ENCODE data around the gene MRTFB. TPM values are rescaled to one million over a fixed set of nuclear protein-coding genes. Genes with fewer than 3 reads are reported as not detected.
A peak's percentile ranks its signal among the peaks of the same experiment; 100 is the strongest.

Gene MRTFB
- polyA plus RNA-seq, 4 donors: 28.9 to 41.3 (median 35.7) TPM

DNA sequence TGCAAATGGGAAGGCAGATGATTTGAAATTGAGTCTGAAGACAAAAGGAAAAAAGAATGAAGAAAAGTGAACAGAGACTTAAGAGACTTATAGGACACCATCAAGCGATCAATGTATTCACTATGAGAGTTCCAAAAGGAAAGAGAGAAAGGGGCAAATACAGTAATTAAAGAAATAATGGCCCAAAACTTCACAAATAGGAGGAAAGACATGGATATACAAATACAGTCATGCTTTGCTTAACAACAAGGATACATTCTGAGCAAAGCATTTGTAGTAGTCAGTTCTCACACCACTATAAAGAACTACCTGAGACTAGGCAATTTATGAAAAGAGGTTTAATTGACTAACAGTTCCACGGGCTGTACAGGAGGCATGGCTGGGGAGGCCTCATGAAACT lies 152.5 kb downstream of the MRTFB start:
- DNase-seq (ENCODE audit: low read depth in 4 of 4, low spot score in 2 of 4): no peak

DNA sequence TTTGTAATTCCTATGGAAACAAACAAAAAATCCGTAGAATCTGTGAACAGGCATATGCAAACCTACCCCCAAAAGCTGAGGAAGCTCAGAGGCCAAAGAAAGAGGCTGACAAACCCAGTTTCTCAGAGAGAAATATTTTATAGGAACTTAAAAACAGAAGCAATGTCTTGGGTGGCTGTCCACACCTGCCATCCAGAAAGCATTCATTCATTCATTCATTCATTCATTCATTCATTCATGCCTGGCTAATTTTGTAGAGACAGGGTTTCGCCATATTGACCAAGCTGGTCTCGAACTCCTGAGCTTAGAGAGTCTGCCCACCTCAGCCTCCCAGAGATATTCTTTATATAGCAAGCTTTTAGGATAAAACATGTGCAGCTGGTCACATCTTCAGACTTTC lies 154.3 kb downstream of the MRTFB start:
- no peak for DNase-seq (ENCODE audit: low read depth in 4 of 4, low spot score in 2 of 4)

DNA sequence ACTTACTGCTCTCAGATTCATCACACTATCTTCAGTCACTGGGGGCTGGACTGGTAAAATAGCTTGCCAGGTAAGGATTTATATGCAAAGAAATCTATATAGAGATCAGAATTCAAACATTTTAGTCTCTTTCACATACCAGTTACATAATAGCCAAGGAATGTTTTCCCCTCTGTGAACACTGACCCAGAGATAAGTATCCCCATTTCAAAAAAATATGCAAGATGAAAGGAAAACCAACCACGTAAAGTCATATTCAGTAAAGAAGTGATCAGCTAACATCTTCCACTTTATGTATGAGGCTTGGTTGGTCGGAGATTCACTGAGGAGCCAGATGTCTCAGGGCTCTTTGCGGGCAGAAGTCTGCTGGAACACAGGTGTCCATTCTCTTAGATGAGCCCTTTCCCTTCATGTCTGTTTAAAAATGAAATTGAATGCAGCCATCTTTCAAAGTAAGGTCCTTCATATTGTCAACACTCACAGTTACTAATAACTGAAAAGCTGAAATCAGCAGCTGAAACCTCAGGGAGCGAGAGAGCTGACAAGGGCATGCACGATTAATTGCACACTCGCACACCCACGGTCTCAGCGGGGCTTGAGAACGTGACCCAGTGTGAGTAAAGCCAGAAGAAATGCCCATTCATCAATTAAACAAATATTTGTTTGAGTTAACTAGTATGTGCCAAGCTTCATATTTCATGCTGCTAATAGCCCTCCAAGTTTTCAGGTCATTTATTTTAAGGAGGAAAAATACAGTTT lies 161.2 kb downstream of the MRTFB start:
- DNase-seq (ENCODE audit: low read depth in 4 of 4, low spot score in 2 of 4): no peak

DNA sequence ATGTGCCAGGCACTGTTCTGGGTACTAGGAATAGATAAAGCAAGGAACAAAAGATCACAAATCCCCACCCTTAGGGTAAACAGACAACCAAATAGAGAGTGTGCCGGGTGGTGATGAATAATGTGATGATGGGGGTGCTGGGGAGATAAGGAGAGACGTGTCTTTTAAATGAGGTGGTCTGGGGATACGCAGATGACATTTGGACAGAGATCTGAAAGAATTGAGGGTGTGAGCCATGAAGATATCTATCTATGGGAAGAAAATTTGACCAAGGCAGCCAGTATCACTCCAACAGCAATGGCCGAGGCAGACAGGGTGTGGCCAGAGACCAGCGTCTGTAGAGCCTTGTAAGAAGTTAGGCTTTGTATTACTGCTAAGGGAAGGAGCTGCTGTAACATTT lies 165.3 kb downstream of the MRTFB start:
- no peak for DNase-seq (ENCODE audit: low read depth in 4 of 4, low spot score in 2 of 4)

- no peak for DNase-seq (ENCODE audit: low read depth in 4 of 4, low spot score in 2 of 4)
These were observed 167.6 kb downstream of the MRTFB start for GRCh38 chr16:14238756-14239155.

DNA sequence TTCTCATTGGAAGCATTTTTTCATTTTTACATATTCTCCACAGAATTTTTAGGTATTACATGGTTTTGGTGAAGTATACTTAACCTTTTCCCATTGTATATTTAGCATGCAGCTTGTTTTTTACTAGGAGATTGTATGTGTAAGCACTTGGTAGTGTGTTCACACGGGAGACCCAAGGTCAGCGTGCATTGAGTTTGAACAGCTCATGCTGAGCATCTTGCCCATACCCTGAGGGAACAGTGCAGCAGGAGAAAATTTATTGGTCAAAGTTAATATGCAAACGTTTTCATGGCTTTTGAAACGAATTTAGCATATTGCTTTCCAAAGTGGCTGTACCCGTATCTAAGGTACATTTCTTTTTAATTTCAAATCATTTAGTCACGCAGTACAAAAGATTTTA lies 168.7 kb downstream of the MRTFB start:
- no peak for DNase-seq (ENCODE audit: low read depth in 4 of 4, low spot score in 2 of 4)

GRCh38 chr16:14240219-14240843 lies 169.2 kb downstream of the MRTFB start:
- DNase-seq (ENCODE audit: low read depth in 4 of 4, low spot score in 2 of 4): no peak

DNA sequence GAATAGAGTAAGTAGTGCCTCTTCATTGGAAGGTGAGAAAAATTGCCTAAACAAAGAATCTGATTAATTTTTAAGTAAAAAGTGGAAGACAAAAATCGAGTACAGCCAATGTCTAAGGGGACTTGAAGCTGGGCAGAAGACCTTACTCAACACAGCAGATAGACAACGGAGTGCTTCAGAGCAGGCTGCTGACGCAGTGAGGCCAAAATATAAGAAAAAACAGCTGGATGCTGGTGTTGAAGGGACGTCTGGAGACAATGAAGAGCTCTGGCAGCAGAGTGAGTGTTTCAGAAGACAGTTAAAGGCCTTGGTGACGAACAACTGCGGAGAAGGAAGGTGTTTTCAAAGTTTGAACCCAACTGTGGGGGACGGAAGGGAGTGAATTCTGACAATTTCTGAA lies 169.8 kb downstream of the MRTFB start:
- no peak for DNase-seq (ENCODE audit: low read depth in 4 of 4, low spot score in 2 of 4)

DNA sequence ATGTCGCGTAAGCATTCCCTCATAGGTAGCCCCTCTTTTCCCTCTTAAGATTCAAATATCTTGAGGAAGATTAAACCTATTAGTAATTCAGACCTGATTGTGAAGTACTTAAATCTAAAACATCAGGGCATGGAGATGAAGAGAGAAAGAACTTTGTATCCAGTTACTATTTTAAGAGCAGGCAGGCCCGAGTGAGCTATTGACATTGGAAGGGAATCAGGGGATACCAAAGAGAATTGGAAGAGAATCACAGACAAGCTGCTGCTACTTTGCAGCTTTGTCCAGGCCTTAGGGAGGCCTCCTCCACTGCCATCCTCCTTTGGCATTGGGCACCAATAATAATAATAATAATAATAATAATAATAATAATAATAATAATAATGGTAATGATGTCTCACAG lies 170.5 kb downstream of the MRTFB start:
- DNase-seq (ENCODE audit: low read depth in 4 of 4, low spot score in 2 of 4): no peak

- no peak for DNase-seq (ENCODE audit: low read depth in 4 of 4, low spot score in 2 of 4)
These were observed 171.7 kb downstream of the MRTFB start for GRCh38 chr16:14242769-14243168.

GRCh38 chr16:14244196-14245010 lies 173.3 kb downstream of the MRTFB start:
- DNase-seq (ENCODE audit: low read depth in 4 of 4, low spot score in 2 of 4): no peak

GRCh38 chr16:14248791-14249190 lies 177.7 kb downstream of the MRTFB start:
- DNase-seq (ENCODE audit: low read depth in 4 of 4, low spot score in 2 of 4): no peak

- DNase-seq (ENCODE audit: low read depth in 4 of 4, low spot score in 2 of 4): peak in 1 of 4 donors; percentile 34
These were observed 178.3 kb downstream of the MRTFB start for GRCh38 chr16:14249291-14250032.

DNA sequence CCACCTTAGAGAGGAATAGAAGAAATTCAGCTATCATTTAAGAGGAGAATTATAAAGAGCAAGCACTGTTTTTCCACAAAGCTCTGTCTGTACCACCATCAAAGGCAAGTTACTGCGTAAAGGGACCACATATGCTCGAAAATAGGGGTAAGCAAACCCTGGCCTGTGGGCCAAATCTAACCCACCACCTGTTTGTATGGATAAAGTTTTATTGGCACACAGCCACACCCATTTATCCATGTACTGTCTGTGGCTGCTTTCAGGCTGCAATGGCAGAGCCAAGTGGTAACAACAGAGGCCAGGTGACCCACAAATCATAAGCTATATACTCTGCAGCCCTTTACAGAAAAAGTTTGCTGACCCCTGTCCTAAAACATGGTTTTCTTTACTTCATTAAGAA lies 180.3 kb downstream of the MRTFB start:
- no peak for DNase-seq (ENCODE audit: low read depth in 4 of 4, low spot score in 2 of 4)

- DNase-seq (ENCODE audit: low read depth in 4 of 4, low spot score in 2 of 4): no peak
These were observed 181.7 kb downstream of the MRTFB start for GRCh38 chr16:14252860-14253259.

- no peak for DNase-seq (ENCODE audit: low read depth in 4 of 4, low spot score in 2 of 4)
These were observed 191.9 kb downstream of the MRTFB start for GRCh38 chr16:14263011-14263410.

GRCh38 chr16:14263769-14264168 lies 192.7 kb downstream of the MRTFB start:
- no peak for DNase-seq (ENCODE audit: low read depth in 4 of 4, low spot score in 2 of 4)

DNA sequence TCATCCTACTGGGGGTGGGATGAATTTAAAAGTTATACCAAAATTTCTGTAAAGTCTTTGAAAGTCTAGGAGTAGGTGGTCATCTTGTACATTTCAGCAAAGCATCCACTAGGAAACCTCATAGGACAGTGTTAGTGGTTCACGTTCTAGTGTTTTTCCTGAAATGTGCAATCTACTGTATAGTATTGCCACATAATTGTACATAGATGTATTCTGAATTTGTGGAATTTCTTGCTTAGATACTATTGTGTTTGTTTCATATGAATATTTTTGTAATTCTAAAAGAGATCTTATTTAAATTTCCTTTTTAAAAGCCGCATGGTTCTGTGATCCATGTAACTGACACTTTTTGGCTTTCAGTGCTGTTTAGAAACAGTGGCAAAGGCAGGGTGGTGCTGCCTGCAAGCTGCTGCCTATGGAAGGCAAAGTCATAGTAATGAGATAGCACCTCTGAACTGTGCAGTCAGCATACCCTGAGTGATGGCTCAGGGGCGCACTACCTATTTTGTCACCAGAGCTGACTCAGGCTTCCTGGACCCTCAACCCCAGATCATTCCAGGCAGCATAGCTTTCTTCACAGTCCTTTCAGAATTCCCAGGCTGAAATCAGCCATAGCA lies 193.3 kb downstream of the MRTFB start:
- no peak for DNase-seq (ENCODE audit: low read depth in 4 of 4, low spot score in 2 of 4)

DNA sequence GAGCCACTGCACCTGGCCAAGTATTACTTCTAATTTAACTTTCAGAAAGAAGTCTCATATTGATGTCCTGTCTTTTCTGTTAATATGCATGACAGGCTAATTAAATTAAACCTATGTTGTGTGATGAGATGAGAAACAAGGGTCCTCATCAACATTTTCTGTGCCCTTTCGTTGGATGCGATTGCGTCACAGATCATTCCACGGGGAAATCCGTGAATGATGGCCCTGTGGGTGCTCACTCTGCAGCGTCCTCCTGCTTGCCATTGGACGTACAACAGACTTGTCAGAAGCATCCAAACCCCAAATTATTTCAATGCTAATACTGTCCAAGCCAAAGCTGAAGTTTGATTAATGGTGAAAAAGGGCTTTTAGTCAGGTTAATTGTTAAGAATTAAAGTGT lies 197.0 kb downstream of the MRTFB start:
- no peak for DNase-seq (ENCODE audit: low read depth in 4 of 4, low spot score in 2 of 4)

DNA sequence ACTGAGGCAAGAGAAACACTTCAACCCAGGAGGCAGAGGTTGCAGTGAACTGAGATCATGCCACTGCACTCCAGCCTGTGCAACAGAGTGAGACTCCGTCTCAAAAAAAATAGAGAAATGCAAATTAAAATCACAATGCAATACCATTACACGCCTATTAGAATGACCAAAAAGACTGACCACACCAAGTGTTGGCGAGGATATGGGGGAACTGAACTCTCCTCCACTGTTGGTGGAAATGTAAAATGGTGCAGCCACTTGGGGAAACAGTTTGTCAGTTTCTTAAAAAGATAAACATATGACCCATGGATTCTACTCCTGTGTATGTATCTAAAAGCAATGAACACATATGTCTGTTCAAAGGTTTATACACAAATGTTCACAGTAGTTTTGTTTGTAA lies 204.8 kb downstream of the MRTFB start:
- DNase-seq (ENCODE audit: low read depth in 4 of 4, low spot score in 2 of 4): no peak
